Brain pericyte (primary cell): Measurements from ENCODE around the gene DENND10.
A peak's percentile ranks its signal among the peaks of the same experiment; 100 is the strongest.
"Not testable (repeated sequence)": the region's sequence is repeated elsewhere in the genome, so short reads cannot be mapped to it uniquely, and the experiment has no call there.

ENCODE experiments used
- DNase-seq: peaks from one replicate; pipeline ENCODE4 v3.0.0-alpha.2; 2012; ENCODE audit warnings: low read depth, low spot score

Gene DENND10

GRCh38 chr10:119098576-119098975 lies 5.3 kb upstream of the DENND10 start:
- DNase-seq, result no peak

GRCh38 chr10:119100434-119101238 lies 3.3 kb upstream of the DENND10 start:
- no peak for DNase-seq

GRCh38 chr10:119101366-119102098 lies 2.4 kb upstream of the DENND10 start:
- no peak for DNase-seq

- DNase-seq, result no peak
Measured at GRCh38 chr10:119103241-119103902, 541 bp upstream of the DENND10 start.

GRCh38 chr10:119104654-119105015 lies 722 bp downstream of the DENND10 start:
- no peak for DNase-seq

GRCh38 chr10:119105155-119105554 lies 1.2 kb downstream of the DENND10 start:
- DNase-seq, result no peak

GRCh38 chr10:119105899-119106298 lies 2.0 kb downstream of the DENND10 start:
- DNase-seq, result not testable (repeated sequence)

GRCh38 chr10:119107106-119107505 lies 3.2 kb downstream of the DENND10 start:
- not testable (repeated sequence) for DNase-seq

GRCh38 chr10:119107771-119108170 lies 3.9 kb downstream of the DENND10 start:
- not testable (repeated sequence) for DNase-seq

GRCh38 chr10:119112056-119112455 lies 8.1 kb downstream of the DENND10 start:
- no peak for DNase-seq

- DNase-seq, result peak; percentile 12
Measured at GRCh38 chr10:119113751-119114732, 10.1 kb downstream of the DENND10 start.

GRCh38 chr10:119115926-119116325 lies 12.0 kb downstream of the DENND10 start:
- no peak for DNase-seq

- no peak for DNase-seq
Measured at GRCh38 chr10:119116326-119116951, 12.5 kb downstream of the DENND10 start.

GRCh38 chr10:119118231-119118630 lies 14.3 kb downstream of the DENND10 start:
- no peak for DNase-seq

GRCh38 chr10:119119400-119119799 lies 15.5 kb downstream of the DENND10 start:
- DNase-seq, result no peak

GRCh38 chr10:119120413-119120867 lies 16.5 kb downstream of the DENND10 start:
- no peak for DNase-seq

- no peak for DNase-seq
Measured at GRCh38 chr10:119120875-119121274, 17.0 kb downstream of the DENND10 start.

GRCh38 chr10:119125942-119126341 lies 22.0 kb downstream of the DENND10 start:
- DNase-seq, result no peak

- no peak for DNase-seq
Measured at GRCh38 chr10:119129721-119130120, 25.8 kb downstream of the DENND10 start.

GRCh38 chr10:119131512-119132240 lies 27.8 kb downstream of the DENND10 start:
- no peak for DNase-seq
